H1 (cell line): ENCODE measurements around the gene IWS1. TPM values are rescaled to one million over a fixed set of nuclear protein-coding genes. Genes with fewer than 3 reads are reported as not detected.

Experiments used
- CBX8 ChIP-seq: fragments of 300-800, 300-1000 bp; sonication (generic); IDR thresholded peaks from 2 replicates; pipeline ENCODE4 v1.7.1; 2016; ENCODE audit warnings: low read depth, low read length, borderline replicate concordance
- HDAC6 ChIP-seq: IDR thresholded peaks from one replicate; pipeline ENCODE4 v1.7.1; 2012; ENCODE audit warnings: low read depth, mild to moderate bottlenecking, inconsistent platforms, low read length, moderate library complexity
- NRF1 ChIP-seq: IDR thresholded peaks from 2 replicates; pipeline ENCODE4 v1.6.1; 2011; ENCODE audit warnings: mild to moderate bottlenecking, low read depth, low read length, improper control_type of control experiment
- SP2 ChIP-seq: IDR thresholded peaks from 2 replicates; pipeline ENCODE4 v1.6.1; 2012; ENCODE audit warnings: mild to moderate bottlenecking, low read length, inconsistent platforms
- TBP ChIP-seq: IDR thresholded peaks from 2 replicates; pipeline ENCODE4 v1.6.1; 2011; ENCODE audit warnings: low read depth, low read length, improper control_type of control experiment
- polyA plus RNA-seq, 7 experiments: library from polyadenylated mRNA; depleted of rRNA in 3 of 7; stranded (reverse) in 5 of 7; unstranded in 2 of 7; fragments of >200 nt in 5 of 7; fragments of 200-250 nt in 2 of 7; gene quantifications; 1 replicate in 5 of 7; 2 replicates in 1 of 7; 4 replicates in 1 of 7; pipeline versions ENCODE4 v1.2.1 to v1.2.3, GENCODE V29; 2011 to 2013; ENCODE audit warnings: missing spikeins in 2 of 7, mixed read lengths in 2 of 7
- total RNA-seq: library from RNA; stranded (reverse); fragmentation: NEBNext Ultra II Directional; extraction: Animal tissue kit (Norgen Biotek cat#: 25700); gene quantifications from 2 replicates; pipeline ENCODE4 v1.2.1, GENCODE V29; 2021

IWS1 gene
- total and polyA plus RNA-seq, 2 of the 8 experiments (the other 6 are each of a cell fraction or from before 2014, with no cell fraction given) = 18.4 to 64.8 TPM

DNA sequence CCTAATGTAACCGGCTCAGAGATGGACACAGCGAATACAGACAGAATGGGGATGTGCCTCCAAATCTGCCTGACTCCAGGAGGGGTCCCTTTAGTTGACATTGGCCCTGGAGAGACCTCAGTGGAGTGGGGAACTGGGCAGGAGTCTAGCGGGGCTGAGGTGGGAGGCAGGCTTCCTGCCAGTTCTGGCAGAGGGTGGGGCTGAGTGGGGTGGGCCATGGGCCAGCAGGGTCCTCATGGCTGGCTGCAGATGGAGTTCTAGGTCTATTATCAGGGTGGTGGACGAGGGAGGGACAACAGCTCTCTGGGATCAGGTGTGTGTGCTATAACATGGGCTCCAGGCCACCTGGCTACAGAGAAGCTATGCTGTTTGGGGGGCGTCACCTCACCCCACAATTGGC lies 86.9 kb downstream of the IWS1 start (continued):
- TF ChIP-seq SP2 (no peak), HDAC6 (no peak), CBX8 (no peak), TBP (no peak), NRF1 (no peak)
